Measurements from ENCODE around the gene OR1F1.

Gene OR1F1

GRCh38 chr16:3187798-3188674, at the start of gene OR1F1:
Gene OR1F1, plus strand, starts transcription at chr16:3188204.
- DNase-seq = peak; percentile 86

DNA sequence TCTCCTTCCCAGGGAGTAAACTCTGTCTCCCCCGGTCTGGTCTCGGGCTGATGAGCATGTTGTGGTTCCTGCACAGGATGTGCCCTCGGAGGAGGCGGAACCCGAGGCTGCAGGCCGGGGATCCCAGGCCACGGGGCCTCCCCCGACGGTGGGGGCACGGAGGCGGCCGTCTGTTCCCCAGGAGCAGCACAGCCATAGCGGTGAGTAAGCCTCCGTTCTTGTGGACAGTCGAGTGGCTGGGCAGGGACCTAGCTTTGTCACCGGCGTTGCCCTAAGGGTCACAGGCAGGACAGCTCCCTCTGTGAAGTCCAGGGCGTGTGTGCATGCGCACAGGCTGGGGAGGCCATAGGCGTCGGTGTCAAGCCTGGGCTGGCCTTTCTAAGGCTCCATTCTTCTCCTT, 49.7 kb upstream of the OR1F1 start:
- DNase-seq = no peak

GRCh38 chr16:3138823-3139426, 49.1 kb upstream of the OR1F1 start:
- no peak for DNase-seq

DNA sequence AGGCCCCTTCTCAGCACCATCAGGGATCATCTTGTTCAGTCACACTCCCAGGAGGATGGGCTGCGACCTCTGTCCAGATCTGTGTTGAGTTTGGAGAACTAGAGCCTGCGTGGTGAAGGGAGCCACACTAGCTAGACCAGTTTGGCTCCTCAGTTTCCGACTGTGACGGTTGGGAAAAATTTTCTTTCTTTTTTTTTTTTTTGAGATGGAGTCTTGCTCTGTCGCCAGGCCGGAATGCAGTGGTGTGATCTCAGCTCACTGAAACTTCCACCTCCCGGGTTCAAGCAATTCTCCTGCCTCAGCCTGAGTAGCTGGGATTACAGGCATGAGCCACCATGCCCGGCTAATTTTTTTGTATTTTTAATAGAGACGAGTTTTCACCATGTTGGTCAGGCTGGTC, 48.4 kb upstream of the OR1F1 start:
- peak; percentile 55 for DNase-seq

GRCh38 chr16:3140603-3141427, 47.2 kb upstream of the OR1F1 start:
- DNase-seq = no peak

GRCh38 chr16:3141781-3142311, 46.2 kb upstream of the OR1F1 start:
- DNase-seq = no peak

DNA sequence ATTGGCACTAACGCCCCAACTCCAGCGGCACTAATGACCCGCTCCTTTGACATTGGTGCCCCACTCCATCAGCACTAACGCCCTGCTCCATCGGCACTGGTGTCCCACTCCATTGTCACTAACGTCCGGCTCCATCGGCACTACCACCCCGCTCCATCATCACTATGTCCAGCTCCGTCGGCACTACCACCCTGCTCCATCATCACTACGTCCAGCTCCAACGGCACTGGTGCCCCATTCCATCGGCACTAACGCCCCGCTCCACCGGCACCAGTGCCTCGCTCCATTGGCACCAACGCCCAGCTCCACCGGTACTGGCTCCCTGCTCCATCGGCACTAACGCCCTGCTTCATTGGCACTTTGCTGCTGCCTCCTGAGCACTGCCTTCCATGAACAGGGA, 45.7 kb upstream of the OR1F1 start:
- DNase-seq = no peak

GRCh38 chr16:3142770-3143169, 45.2 kb upstream of the OR1F1 start:
- DNase-seq = no peak

- DNase-seq = no peak
These were observed 44.8 kb upstream of the OR1F1 start for GRCh38 chr16:3143189-3143588.

DNA sequence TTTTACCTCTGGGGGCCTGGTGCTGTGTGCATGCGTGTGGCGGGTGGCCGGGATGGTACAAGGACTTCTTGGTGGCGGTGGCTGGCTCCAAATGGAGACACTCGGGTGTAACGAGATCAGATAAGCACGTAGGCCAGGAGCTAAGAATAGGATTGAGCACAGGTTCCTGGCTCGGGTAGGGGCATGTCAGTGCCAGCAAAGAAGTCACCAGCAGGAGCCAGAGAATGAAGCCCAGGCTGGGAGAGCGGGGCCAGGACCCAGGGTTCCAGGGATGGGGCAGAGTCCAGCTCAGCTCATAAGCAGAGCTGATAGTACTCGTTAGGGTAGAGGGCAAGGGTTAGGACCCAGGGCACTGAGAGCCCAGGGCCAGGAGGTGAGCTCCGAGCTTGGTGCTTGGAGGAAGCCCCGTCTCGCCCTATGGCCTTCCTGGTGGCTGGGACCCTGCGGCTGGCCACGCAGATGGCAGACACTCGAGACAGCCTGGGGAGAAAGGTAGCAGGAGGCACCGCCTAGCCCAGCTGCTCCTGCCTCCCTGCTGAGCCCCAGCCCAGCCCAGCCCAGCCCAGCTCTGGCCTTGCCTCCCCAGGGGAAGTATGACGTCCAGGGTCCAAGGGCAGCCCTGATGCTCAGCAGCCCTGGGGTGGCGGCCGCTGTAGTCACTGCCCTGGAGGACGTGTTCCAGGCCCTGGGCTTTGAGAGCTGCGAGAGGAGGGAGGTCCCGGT, 44.2 kb upstream of the OR1F1 start:
- DNase-seq = no peak

DNA sequence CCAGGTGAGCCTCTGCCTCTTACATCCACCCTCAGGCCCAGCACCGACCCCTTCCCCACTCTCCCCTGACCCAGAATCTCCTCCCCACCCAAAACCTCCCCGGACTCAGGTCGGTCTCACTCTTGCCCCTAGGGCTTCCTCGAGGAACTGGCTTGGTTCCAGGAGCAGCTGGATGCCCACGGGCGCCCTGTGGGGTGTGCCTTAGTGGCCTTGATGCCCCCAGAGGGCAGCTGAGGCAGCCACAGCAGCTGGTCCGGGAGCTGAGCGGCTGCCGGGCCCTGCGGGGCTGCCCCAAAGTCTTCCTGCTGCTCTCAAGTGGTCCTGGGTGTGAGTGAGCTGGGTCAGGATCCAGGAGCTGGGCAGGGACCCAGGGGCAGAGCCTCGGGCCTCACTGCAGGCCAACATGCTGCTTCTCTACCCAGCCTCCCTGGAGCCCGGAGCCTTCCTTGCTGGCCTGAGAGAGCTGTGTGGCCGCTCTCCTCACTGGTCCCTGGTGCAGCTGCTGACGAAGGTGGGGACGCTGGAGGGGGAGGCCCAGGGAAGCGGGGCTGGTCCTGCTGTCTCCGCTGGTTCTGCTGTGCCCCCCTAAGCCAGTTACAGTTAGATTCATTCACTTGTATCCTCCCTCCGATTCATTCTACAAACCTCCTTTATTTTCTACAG, 43.6 kb upstream of the OR1F1 start:
- no peak for DNase-seq

GRCh38 chr16:3145151-3145550, 42.9 kb upstream of the OR1F1 start:
- DNase-seq = no peak

- DNase-seq = no peak
These were observed 42.3 kb upstream of the OR1F1 start for GRCh38 chr16:3145660-3146059.

DNA sequence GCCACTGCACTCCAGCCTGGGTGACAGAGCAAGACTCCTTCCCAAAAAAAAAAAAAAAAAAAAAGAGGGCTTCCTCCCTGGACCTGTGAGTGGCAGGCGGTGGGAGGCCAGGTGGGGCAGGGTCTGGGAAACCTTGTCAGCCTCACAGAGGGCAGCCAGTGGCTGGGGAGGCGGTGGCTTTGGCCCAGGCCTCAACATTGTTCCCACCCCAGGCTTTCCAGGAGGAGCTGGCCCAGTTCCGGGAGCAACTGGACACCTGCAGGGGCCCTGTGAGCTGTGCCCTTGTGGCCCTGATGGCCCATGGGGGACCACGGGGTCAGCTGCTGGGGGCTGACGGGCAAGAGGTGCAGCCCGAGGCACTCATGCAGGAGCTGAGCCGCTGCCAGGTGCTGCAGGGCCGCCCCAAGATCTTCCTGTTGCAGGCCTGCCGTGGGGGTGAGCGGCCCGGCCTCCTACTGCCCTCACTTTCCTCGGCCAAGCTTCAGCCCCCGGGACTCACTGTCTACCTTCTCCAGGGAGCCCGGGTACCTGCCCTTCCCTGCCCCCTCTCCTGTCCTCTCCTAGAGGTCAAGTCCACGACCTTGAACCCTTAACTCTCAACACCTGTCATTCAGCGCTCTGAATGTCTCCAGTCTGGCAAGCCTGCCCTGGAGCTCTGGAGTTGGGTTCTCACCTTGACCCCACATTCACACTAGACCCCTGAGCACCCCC, 40.8 kb upstream of the OR1F1 start:
- no peak for DNase-seq

- DNase-seq = no peak
These were observed 40.3 kb upstream of the OR1F1 start for GRCh38 chr16:3147757-3148104.

- DNase-seq = no peak
These were observed 39.5 kb upstream of the OR1F1 start for GRCh38 chr16:3148256-3149192.

DNA sequence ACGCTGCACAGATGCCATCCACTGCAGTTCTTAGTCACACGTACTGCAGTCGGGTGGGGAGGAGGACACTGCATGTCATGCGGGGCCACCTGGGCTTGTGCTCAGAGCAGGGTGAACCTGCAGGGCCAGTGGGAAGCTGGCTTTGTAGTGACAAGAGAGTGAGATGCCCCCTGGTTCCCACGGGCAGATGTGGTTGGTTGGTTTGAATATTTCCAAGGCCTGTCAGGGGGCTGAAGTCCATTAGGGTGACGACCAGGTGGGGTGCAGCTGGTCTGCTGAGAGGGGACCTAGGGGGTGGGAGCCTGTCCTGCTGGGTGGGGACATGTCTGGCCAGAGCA, 38.8 kb upstream of the OR1F1 start:
- DNase-seq = no peak

DNA sequence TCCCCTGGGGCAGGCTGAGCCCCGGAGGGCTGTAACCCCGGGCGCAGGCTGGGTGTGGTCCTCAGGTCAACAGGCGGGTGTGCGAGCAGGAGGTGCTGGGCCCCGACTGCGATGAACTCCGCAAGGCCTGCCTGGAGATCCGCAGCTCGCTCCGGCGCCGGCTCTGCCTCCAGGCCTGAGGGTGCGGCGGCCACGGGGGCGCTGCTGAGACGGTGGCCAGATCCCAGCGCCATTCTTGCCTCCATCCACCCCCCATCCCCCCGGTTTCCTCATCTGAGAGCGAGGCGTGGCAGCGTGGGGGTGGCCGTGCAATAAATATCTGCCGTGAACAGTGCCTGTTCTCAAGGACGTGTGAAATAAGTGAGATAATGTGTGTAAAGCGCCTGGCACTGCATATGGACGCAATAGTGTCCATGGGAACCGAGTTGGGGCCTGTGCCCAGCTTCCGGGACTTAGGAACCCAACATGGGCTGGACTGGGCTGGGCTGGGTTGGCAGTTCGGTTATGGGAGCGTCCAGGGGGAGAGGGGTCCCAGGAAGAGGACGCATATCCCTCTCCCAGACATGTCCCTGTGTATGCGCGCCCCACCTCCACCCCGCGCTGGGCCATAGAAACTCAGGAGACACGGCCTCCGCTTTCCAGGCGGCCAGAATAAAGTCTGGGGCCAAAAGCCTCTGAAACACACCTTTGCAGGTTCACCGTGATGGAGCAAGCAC, 38.2 kb upstream of the OR1F1 start:
- peak; percentile 75 for DNase-seq

- peak; percentile 96 for DNase-seq
These were observed 37.4 kb upstream of the OR1F1 start for GRCh38 chr16:3150346-3151218.
